H1 (cell line): ENCODE results near the gene RBM38. TPM values are rescaled to one million over a fixed set of nuclear protein-coding genes. Genes with fewer than 3 reads are reported as not detected.

ENCODE experiments used
- SP4 ChIP-seq: IDR thresholded peaks from 2 replicates; pipeline ENCODE4 v1.6.1; 2012; ENCODE audit warnings: low read length, inconsistent platforms
- polyA plus RNA-seq, 7 experiments: library from polyadenylated mRNA; depleted of rRNA in 3 of 7; stranded (reverse) in 5 of 7; unstranded in 2 of 7; fragments of >200 nt in 5 of 7; fragments of 200-250 nt in 2 of 7; gene quantifications; 1 replicate in 5 of 7; 2 replicates in 1 of 7; 4 replicates in 1 of 7; pipeline versions ENCODE4 v1.2.1 to v1.2.3, GENCODE V29; 2011 to 2013; ENCODE audit warnings: missing spikeins in 2 of 7, mixed read lengths in 2 of 7
- total RNA-seq: library from RNA; stranded (reverse); fragmentation: NEBNext Ultra II Directional; extraction: Animal tissue kit (Norgen Biotek cat#: 25700); gene quantifications from 2 replicates; pipeline ENCODE4 v1.2.1, GENCODE V29; 2021
- TF ChIP-seq, protein P1 (sequence below): IDR thresholded peaks from 2 replicates; pipeline ENCODE4 v1.6.1; 2011; ENCODE audit warnings: low read depth, mild to moderate bottlenecking, low read length; ENCODE audit not compliant: insufficient read depth

RBM38 gene
- total and polyA plus RNA-seq, 2 of the 8 experiments (the other 6 are each of a cell fraction or from before 2014, with no cell fraction given), result 57.7 to 109 TPM

DNA sequence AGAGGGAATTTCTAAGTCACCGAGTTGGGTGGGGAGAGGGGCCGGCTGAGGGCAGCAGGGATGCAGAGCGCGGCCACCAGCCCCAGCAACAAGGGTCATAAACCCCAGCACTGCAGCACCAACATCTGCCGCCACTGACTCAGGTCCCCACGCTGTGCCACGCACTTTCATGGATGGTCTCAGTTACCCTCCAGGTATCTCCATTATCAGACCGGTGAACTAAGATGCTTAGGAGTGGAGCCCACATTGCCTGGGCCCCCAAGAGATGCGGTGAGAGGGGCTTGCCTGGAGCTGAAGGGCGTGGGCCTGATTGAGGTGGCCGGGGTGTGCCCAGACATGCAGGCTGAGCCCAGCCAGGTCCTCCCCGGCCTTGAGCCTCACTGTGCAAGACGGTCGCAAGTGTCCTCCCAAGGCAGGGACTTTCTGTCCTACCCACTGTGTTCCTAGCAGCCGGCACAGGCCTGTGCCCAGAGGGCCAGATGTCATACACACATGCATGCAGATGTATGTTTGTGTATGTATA lies 19.3 kb downstream of the RBM38 start (continued):
- TF ChIP-seq, protein P1, sequence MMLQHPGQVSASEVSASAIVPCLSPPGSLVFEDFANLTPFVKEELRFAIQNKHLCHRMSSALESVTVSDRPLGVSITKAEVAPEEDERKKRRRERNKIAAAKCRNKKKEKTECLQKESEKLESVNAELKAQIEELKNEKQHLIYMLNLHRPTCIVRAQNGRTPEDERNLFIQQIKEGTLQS, result no peak
- TF ChIP-seq SP4, result no peak
